GM08714 (cell line): ENCODE results near the gene SEZ6.

Experiments
- H3K4me3 ChIP-seq: fragments of 200-500 bp; sonication (Bioruptor generic); 2 replicates; pipeline ENCODE4 v1.5.1; 2014; ENCODE audit warnings: mild to moderate bottlenecking, low read length, inconsistent platforms
- ZNF274 ChIP-seq: IDR thresholded peaks from 2 replicates; pipeline ENCODE4 v1.6.1; 2012; ENCODE audit warnings: mild to moderate bottlenecking, low read depth, low read length

The SEZ6 gene

GRCh38 chr17:28963841-28964240, 42.0 kb downstream of the SEZ6 start:
- H3K4me3 ChIP-seq = no peak overlapping the region
- no peak for TF ChIP-seq ZNF274

DNA sequence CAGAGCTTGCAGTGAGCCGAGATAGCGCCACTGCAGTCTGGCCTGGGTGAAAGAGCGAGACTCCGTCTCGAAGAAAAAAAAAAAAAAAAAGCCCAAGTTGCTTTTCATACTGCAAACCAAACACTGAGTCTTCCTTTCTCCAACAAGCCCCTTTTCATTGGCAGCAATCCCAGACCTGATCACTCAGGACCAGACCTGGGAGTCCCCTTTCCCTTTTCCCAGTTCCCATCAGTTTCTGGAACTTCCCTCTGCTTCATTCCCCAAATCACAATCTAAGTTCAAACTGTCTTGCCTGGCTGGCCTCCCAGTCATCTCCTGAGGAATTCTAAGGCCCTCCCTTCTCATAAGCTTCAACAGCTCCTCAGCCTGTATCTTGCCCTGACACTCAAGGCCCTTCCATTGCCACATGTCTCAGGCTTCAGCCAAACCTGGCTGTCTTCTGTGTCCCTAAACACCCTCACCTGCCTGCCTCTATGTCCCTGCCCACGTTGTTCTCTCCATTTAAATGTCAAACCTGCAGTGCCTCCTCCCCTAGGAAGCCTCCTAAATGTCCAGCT, 42.7 kb downstream of the SEZ6 start:
- H3K4me3 ChIP-seq = no peak overlapping the region
- TF ChIP-seq ZNF274 = no peak

DNA sequence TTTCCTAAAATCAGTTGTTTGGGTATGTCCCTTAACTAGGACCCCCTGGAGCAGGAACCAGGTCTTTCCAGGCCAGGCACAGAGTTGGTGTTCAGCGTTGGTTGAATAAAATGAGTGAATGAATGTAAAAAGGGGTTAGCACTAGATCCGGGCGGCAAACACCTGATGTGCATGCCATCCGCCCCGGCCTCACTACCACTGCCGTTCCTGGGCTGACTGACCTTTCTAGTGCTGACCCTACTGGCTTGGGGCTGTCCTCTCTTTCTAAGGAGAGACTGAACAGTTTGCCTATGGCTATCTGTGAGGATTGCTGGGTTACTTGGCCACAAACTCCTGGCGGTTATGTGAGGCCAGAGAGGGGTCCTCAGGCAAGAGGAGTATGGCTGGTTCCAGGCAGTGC, 44.4 kb downstream of the SEZ6 start:
- TF ChIP-seq ZNF274 = no peak
- no peak overlapping the region for H3K4me3 ChIP-seq

DNA sequence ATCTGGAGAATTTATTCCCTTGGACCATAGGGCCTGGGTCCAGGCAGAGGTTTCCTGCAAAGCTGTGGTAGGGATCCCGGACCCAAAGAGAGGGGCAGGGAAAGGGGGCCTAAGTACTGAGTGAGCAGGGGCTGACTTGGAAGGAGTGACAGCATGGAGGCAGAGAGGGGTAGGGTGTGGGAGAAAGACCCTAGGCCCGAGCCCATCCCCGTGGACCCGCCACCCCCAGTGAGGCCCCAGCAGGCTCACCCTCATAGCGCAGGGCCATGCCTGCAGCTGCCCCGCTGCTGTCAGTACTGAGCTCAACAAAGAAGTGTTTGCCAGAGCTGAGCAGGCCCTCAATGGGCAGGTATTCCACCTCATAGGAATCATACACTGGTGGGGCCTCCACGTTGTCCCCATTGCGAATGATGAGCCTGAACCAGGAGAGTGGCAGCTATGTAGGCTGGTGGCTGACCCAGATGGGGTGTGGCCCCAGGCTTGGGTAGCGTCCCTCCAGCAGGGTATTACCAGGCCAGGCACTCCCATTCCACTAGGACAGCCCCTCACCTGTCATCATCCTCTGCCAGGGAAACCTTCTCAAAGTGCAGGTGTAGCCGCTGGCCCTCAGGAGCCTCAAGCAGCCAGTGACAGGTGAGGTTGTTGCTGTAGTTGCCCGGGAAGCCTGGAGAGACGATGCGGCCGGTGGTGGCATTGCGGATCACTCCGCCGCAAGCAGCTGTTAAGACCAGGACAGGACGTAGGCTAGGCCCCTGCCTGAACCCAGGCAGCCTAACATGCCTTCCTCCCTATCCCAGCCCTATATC, 45.4 kb downstream of the SEZ6 start:
- no peak overlapping the region for H3K4me3 ChIP-seq
- no peak for TF ChIP-seq ZNF274

DNA sequence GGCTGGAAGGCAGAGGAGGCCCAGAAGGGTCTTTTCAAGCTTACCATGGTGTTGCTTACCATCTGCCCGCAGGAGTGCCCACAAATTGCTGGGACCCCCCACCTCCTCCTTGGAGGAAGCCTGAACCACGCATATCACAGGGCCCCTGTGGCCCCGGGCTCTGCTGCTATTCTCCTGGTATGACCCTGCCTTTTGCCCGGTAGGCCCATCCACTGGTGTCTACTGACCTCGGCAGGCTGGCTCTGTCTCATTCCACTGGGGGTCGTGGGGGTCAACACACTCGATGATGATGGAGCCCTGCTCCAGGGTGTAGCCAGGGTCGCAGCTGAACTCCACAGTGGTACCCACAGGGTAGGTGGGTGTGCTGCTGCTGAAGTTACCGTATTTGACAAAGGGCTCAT, 46.4 kb downstream of the SEZ6 start:
- H3K4me3 ChIP-seq = no peak overlapping the region
- no peak for TF ChIP-seq ZNF274

DNA sequence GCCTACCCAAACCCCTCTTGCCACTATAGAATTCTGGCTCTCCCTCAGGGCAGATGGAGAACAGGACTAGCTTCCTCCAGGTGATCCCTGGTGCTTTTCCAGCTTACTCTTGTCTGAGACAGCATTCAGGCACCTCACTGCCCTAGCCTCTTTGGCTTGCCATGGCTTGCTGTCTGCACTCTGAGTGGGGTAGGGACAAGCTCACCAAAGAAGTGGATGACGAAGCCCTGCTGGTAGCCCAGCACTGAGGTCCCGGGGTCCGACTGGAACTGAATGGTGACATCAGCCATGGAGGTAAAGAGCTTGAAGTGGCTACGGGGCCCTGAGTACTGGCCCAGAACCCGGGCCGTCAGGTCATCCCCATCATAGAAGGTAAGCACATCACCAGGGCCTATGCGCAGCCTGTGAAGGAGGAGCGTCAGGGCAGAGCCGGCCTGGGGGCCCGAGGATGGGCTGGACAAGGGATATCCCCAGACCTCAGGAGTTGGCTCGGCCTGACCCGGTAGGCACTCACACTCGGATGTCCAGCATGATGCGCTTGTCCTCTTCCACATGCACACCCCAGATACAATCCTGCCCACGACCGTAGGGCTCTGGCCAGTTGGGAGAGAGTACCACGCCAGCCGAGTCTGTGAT, 46.9 kb downstream of the SEZ6 start:
- no peak overlapping the region for H3K4me3 ChIP-seq
- no peak for TF ChIP-seq ZNF274

DNA sequence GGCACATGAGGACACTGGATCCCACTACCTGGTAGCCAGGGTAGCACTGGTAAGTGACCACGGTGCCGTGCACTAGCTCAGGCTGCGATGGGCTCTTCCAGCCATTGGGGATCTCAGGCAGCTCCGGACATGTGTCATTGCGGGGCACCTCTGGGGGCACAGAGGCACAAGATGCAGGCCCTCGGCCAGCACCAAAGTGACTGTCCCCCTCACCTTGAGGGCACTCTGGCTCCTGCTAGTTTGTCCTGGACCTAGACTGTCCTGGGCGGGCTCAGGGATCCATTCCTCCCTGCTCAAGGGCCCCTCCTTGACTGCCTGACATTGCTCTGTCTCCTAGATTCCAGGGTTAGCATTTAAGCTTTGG, 47.9 kb downstream of the SEZ6 start:
- no peak for TF ChIP-seq ZNF274
- no peak overlapping the region for H3K4me3 ChIP-seq

DNA sequence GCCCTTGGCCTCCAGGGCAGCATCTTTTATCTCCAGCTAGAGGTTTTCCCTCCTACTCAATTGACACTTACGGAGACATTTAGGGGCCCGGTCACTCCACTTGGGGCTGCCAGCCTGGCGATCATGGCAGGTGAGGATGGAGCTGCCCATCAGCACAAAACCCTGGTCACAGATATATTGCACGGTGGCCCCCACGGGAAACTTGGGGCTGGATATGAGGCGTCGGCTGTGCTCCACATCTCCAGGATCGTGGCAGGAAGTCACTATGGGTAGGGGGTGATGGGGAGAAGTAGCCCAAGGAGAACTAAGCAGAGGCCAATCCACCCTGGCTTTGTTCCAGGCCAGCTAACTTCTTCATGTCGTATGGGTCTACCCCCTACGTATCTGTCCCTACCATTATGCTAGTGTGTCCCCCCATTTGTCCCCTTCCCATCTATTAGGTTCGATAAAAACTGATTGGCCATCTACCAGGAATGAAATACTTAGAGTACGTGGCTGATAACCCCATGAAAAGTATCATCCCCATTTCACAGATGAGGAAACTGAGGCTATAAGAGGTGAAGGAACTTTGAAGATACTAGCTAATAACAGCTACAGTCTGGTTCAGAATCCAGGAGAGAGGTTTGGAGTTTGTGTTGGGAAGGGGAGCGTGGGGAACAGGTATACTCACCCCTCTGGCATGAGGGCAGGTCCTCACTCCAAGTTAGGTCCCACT, 48.4 kb downstream of the SEZ6 start:
- no peak overlapping the region for H3K4me3 ChIP-seq
- no peak for TF ChIP-seq ZNF274

- no peak for TF ChIP-seq ZNF274
These were observed 49.0 kb downstream of the SEZ6 start for GRCh38 chr17:28956861-28957260.

DNA sequence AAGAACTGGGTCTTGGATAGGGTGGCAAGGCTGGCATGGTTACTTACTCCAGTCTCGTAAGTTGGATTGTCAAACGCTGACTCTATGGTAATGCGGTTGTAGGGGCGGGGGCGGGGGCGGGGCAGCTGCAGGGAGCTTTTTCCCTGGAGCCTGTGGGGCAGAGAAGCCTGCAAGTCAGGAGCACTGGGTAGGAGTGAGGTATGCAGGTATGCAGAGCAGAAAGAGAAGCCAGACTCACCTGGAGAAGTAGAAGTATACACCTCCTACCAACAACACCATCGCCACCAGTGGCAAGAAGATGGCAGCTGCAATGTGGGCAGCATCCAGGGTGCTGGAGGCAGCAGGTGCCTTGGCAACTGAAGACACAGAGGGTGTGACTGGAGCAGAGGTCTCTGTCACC, 49.7 kb downstream of the SEZ6 start:
- H3K4me3 ChIP-seq = no peak overlapping the region
- TF ChIP-seq ZNF274 = no peak

More at GRCh38 chr17:28956861-28957260, 49.0 kb downstream of the SEZ6 start:
- H3K4me3 ChIP-seq = no peak overlapping the region

GRCh38 chr17:28955408-28955807, 50.4 kb downstream of the SEZ6 start:
- no peak for TF ChIP-seq ZNF274
- H3K4me3 ChIP-seq = no peak overlapping the region

DNA sequence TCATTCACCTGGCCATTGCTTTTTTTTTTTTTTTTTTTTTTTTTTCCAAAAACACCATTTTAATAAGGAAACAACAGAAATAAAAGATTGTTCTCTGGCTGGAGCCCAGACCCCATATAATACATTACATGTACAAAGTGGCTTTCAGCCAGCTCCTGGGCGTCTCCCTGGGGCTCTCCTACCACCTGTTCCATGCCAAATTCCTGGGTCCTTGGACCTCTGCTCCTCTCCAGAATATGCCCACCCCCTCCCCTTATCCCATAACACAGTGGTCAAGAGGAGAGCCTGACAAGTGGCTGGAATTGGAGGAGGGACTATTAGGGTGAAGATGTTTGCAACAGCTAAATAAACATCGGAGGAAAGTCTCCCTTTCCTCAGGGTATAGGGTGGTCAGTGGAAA, 50.9 kb downstream of the SEZ6 start:
- H3K4me3 ChIP-seq = no peak overlapping the region
- no peak for TF ChIP-seq ZNF274

GRCh38 chr17:28953444-28954118, 52.3 kb downstream of the SEZ6 start:
- no peak overlapping the region for H3K4me3 ChIP-seq
- TF ChIP-seq ZNF274 = no peak
